Prostate gland (tissue), 2 donors: ENCODE data around the gene MTM1.

Source experiments
- CTCF ChIP-seq, 4 experiments: fragments of 200-600 bp in 2 of 4; fragments of 450-650 bp in 2 of 4; sonication (generic) in 2 of 4; IDR thresholded peaks; 1 replicate in 3 of 4; 2 replicates in 1 of 4; pipeline ENCODE4 v1.5.1; 2016 to 2019; ENCODE audit warnings: antibody characterized with exemption in 4 of 4, mild to moderate bottlenecking in 2 of 4, moderate library complexity in 2 of 4
- POLR2A ChIP-seq: fragments of 450-650 bp; IDR thresholded peaks from one replicate; pipeline ENCODE4 v1.6.1; 2016; ENCODE audit warnings: antibody characterized with exemption, mild to moderate bottlenecking
- POLR2AphosphoS5 ChIP-seq: sonication (generic); formaldehyde crosslinking; IDR thresholded peaks from one replicate; pipeline ENCODE4 v1.6.1; 2017; ENCODE audit warnings: antibody characterized with exemption

DNA sequence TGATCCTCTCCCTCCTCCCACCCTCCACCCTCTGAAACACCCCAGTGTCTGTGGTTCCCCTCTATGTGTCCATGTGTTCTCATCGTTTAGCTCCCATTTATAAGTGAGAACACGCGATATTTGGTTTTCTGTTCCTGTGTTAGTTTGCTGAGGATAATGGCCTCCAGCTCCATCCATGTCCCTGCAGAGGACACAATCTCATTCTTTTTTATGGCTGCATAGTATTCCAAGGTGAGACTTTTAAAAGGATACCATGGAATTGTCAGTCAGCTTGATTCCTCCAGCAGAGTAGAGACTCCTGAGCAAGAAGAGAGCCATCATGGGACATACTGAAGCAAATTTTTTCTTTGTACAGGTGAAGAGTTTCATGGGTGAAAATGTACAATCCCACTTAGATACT, 38.8 kb upstream of the MTM1 start:
- TF ChIP-seq CTCF (IDR thresholded peaks at IDR 0.05) (no peak), POLR2A (no peak), POLR2AphosphoS5 (no peak)
